CD4-positive, alpha-beta T cell treated with Interleukin-17A for 1 hour (primary cell): ENCODE data around the gene CEP170B.
"Not testable (repeated sequence)": the region's sequence is repeated elsewhere in the genome, so short reads cannot be mapped to it uniquely, and the experiment has no call there.

ENCODE experiments used
- DNase-seq: peaks from one replicate; pipeline ENCODE4 v3.0.0-alpha.2; 2020

The CEP170B gene

GRCh38 chr14:104844306-104845032 lies 20.6 kb upstream of the CEP170B start:
- no peak for DNase-seq

- no peak for DNase-seq
Measured at GRCh38 chr14:104845033-104845666, 19.9 kb upstream of the CEP170B start.

- no peak for DNase-seq
Measured at GRCh38 chr14:104845834-104846441, 19.1 kb upstream of the CEP170B start.

GRCh38 chr14:104852280-104852663 lies 12.8 kb upstream of the CEP170B start:
- DNase-seq: no peak

GRCh38 chr14:104855532-104856090 lies 9.5 kb upstream of the CEP170B start:
- DNase-seq: no peak

- no peak for DNase-seq
Measured at GRCh38 chr14:104856157-104856868, 8.8 kb upstream of the CEP170B start.

GRCh38 chr14:104856869-104857860 lies 7.9 kb upstream of the CEP170B start:
- DNase-seq: no peak

GRCh38 chr14:104857931-104858330 lies 7.1 kb upstream of the CEP170B start:
- not testable (repeated sequence) for DNase-seq

- DNase-seq: no peak
Measured at GRCh38 chr14:104858811-104859426, 6.1 kb upstream of the CEP170B start.

- DNase-seq: no peak
Measured at GRCh38 chr14:104859900-104860299, 5.2 kb upstream of the CEP170B start.

GRCh38 chr14:104860414-104860813 lies 4.7 kb upstream of the CEP170B start:
- no peak for DNase-seq

GRCh38 chr14:104863131-104863862 lies 1.8 kb upstream of the CEP170B start:
- DNase-seq: no peak

- no peak for DNase-seq
Measured at GRCh38 chr14:104863923-104864266, 1.2 kb upstream of the CEP170B start.

GRCh38 chr14:104864267-104865080 lies 594 bp upstream of the CEP170B start:
- DNase-seq: no peak

GRCh38 chr14:104865631-104866441 lies 768 bp downstream of the CEP170B start:
- peak; percentile 20 for DNase-seq

GRCh38 chr14:104866451-104867370 lies 1.6 kb downstream of the CEP170B start:
- DNase-seq: no peak

- no peak for DNase-seq
Measured at GRCh38 chr14:104867371-104868059, 2.4 kb downstream of the CEP170B start.
